IPS-18a (cell line): ENCODE results near the gene MALT1.

ENCODE experiments used
- H3K27ac ChIP-seq: one replicate; pipeline ENCODE4 v1.5.1; 2013; ENCODE audit warnings: low read length
- H3K27me3 ChIP-seq: one replicate; pipeline ENCODE4 v1.6.1; 2013; ENCODE audit warnings: mild to moderate bottlenecking, low read length; ENCODE audit not compliant: control insufficient read depth, insufficient read depth
- H3K36me3 ChIP-seq: one replicate; pipeline ENCODE4 v1.6.1; 2013; ENCODE audit warnings: low read depth, low read length; ENCODE audit not compliant: control insufficient read depth
- H3K4me1 ChIP-seq: one replicate; pipeline ENCODE4 v1.6.1; 2013; ENCODE audit warnings: low read depth, low read length; ENCODE audit not compliant: control insufficient read depth
- H3K4me3 ChIP-seq: one replicate; pipeline ENCODE4 v1.5.1; 2013; ENCODE audit warnings: low read length
- H3K9ac ChIP-seq: one replicate; pipeline ENCODE4 v1.6.1; 2013; ENCODE audit warnings: mild to moderate bottlenecking, low read length, moderate library complexity
- H3K9me3 ChIP-seq: one replicate; pipeline ENCODE4 v1.6.1; 2013; ENCODE audit warnings: low read depth, low read length; ENCODE audit not compliant: control insufficient read depth

Gene MALT1

GRCh38 chr18:58802959-58803358 is 131.7 kb downstream of the MALT1 start:
- H3K4me3 ChIP-seq, result no peak overlapping the region
- H3K9me3 ChIP-seq, result no peaks in the 10 kb centered on the region
- H3K9ac ChIP-seq, result no peak overlapping the region
- peaks cover 18% of the 10 kb centered on the region for H3K4me1 ChIP-seq
- H3K27ac ChIP-seq, result no peak overlapping the region
- H3K36me3 ChIP-seq, result no peaks in the 10 kb centered on the region
- H3K27me3 ChIP-seq, result no peaks in the 10 kb centered on the region

- no peak overlapping the region for H3K27ac ChIP-seq
- H3K27me3 ChIP-seq, result no peaks in the 10 kb centered on the region
- H3K9ac ChIP-seq, result no peak overlapping the region
- H3K4me3 ChIP-seq, result no peak overlapping the region
- no peaks in the 10 kb centered on the region for H3K9me3 ChIP-seq
- no peaks in the 10 kb centered on the region for H3K36me3 ChIP-seq
- H3K4me1 ChIP-seq, result peaks cover 24% of the 10 kb centered on the region
Measured at GRCh38 chr18:58803978-58804377, 132.7 kb downstream of the MALT1 start.
